H1 (cell line): ENCODE measurements around the gene CACNG8. TPM values are rescaled to one million over a fixed set of nuclear protein-coding genes. Genes with fewer than 3 reads are reported as not detected.

Source experiments
- CTCF ChIA-PET: fragments of 300-600 bp; sonication (Branson Sonifier 250); formaldehyde crosslinking; loops from one replicate; lab custom pipeline; 2021; ENCODE audit not compliant: partially characterized antibody; lab: Charles Lee
- POLR2A ChIA-PET: fragments of 300-600 bp; sonication (Branson Sonifier 250); formaldehyde crosslinking; loops from one replicate; lab custom pipeline; 2021; ENCODE audit warnings: inconsistent platforms; ENCODE audit not compliant: partially characterized antibody; lab: Charles Lee
- DNase-seq, 2 experiments: peaks; one replicate each; pipeline versions ENCODE4 v3.0.0 to v3.0.0-alpha.2; 2010 to 2022; ENCODE audit warnings: low spot score in 2 of 2, low read depth in 1 of 2, mixed read lengths in 1 of 2
- FAIRE-seq: peaks from 2 replicates; lab custom pipeline; 2011; peaks lifted over from hg19 to GRCh38; lab: Jason Lieb, UNC
- H2AFZ ChIP-seq: 2 replicates; pipeline ENCODE4 v1.8.1; 2012; ENCODE audit warnings: low read length, inconsistent platforms
- H2AK5ac ChIP-seq: 2 replicates; pipeline ENCODE4 v1.6.1; 2013; ENCODE audit warnings: low read depth, low read length
- H2BK120ac ChIP-seq: replicated peaks from 2 replicates; pipeline ENCODE3; 2013; ENCODE audit warnings: low read depth, low read length, inconsistent platforms
- H2BK12ac ChIP-seq: 2 replicates; pipeline ENCODE4 v1.6.1; 2013; ENCODE audit warnings: low read depth, low read length
- H2BK15ac ChIP-seq: 2 replicates; pipeline ENCODE4 v1.6.1; 2013; ENCODE audit warnings: low read length
- H2BK20ac ChIP-seq: 2 replicates; pipeline ENCODE4 v1.6.1; 2013; ENCODE audit warnings: low read length
- H2BK5ac ChIP-seq: 2 replicates; pipeline ENCODE4 v1.6.1; 2013; ENCODE audit warnings: low read depth, low read length
- H3K14ac ChIP-seq: 2 replicates; pipeline ENCODE4 v1.6.1; 2013; ENCODE audit warnings: inconsistent platforms; ENCODE audit not compliant: insufficient read length
- H3K18ac ChIP-seq: 2 replicates; pipeline ENCODE4 v1.6.1; 2013; ENCODE audit warnings: low read length; ENCODE audit errors: extremely low read depth
- H3K23ac ChIP-seq: 2 replicates; pipeline ENCODE4 v1.6.1; 2013; ENCODE audit warnings: inconsistent platforms; ENCODE audit not compliant: insufficient read length
- H3K23me2 ChIP-seq: 2 replicates; pipeline ENCODE4 v1.6.1; 2013; ENCODE audit warnings: low read depth, low read length
- H3K27ac ChIP-seq: 2 replicates; pipeline ENCODE4 v1.6.1; 2011; ENCODE audit warnings: low read depth, low read length, inconsistent platforms
- H3K27me3 ChIP-seq, 4 experiments: replicated peaks in 1 of 4; 1 replicate in 1 of 4; 2 replicates in 3 of 4; pipeline versions ENCODE4 v1.6.1 to v1.8.1; 2011 to 2013; ENCODE audit warnings: low read length in 3 of 4, mild to moderate bottlenecking in 3 of 4, inconsistent platforms in 2 of 4, mixed read lengths in 2 of 4, moderate library complexity in 1 of 4; ENCODE audit not compliant: control insufficient read depth in 3 of 4, insufficient read depth in 3 of 4; ENCODE audit errors: extremely low read depth in 1 of 4
- H3K36me3 ChIP-seq, 4 experiments: 2 replicates each; pipeline versions ENCODE4 v1.6.1 to v1.8.1; 2011 to 2013; ENCODE audit warnings: mild to moderate bottlenecking in 4 of 4, low read length in 3 of 4, moderate library complexity in 2 of 4, control low read depth in 1 of 4, inconsistent platforms in 1 of 4; ENCODE audit not compliant: insufficient read depth in 4 of 4, control insufficient read depth in 2 of 4
- H3K4ac ChIP-seq: replicated peaks from 2 replicates; pipeline ENCODE3; 2013; ENCODE audit warnings: low read length, low read depth, mixed read lengths, inconsistent platforms; ENCODE audit not compliant: insufficient read length
- H3K4me1 ChIP-seq, 4 experiments: replicated peaks in 1 of 4; 1 replicate in 1 of 4; 2 replicates in 3 of 4; pipeline versions ENCODE4 v1.6.1 to v1.8.1; 2011 to 2013; ENCODE audit warnings: low read length in 3 of 4, inconsistent platforms in 2 of 4, mixed read lengths in 1 of 4; ENCODE audit not compliant: insufficient read depth in 4 of 4, control insufficient read depth in 3 of 4
- H3K4me2 ChIP-seq, 2 experiments: 2 replicates each; pipeline versions ENCODE4 v1.6.1 to v1.8.1; 2011 to 2013; ENCODE audit warnings: low read depth in 2 of 2, low read length in 2 of 2, control low read depth in 1 of 2, inconsistent platforms in 1 of 2, mild to moderate bottlenecking in 1 of 2; ENCODE audit not compliant: insufficient read depth in 1 of 2
- H3K4me3 ChIP-seq, 4 experiments: fragments of 200-600, 300-600 bp in 1 of 4; sonication (generic), shearing (Covaris generic), sonication (Bioruptor Twin) in 1 of 4; 2 replicates each; pipeline versions ENCODE4 v1.5.1 to v1.8.1; 2011 to 2016; ENCODE audit warnings: low read length in 4 of 4, low read depth in 3 of 4, control low read depth in 2 of 4, inconsistent platforms in 2 of 4, mild to moderate bottlenecking in 2 of 4, mixed read lengths in 1 of 4, moderate library complexity in 1 of 4; ENCODE audit not compliant: insufficient read depth in 2 of 4; ENCODE audit errors: extremely low read depth in 1 of 4
- H3K56ac ChIP-seq: replicated peaks from 2 replicates; pipeline ENCODE3; 2013; ENCODE audit warnings: low read depth, mild to moderate bottlenecking, mixed read lengths, low read length, inconsistent platforms; ENCODE audit not compliant: insufficient read length
- H3K79me1 ChIP-seq: 2 replicates; pipeline ENCODE4 v1.6.1; 2013; ENCODE audit warnings: low read depth, low read length, control low read depth
- H3K79me2 ChIP-seq, 2 experiments: 2 replicates each; pipeline versions ENCODE4 v1.6.1 to v1.8.1; 2012 to 2013; ENCODE audit warnings: low read length in 2 of 2, mild to moderate bottlenecking in 2 of 2, inconsistent platforms in 1 of 2; ENCODE audit not compliant: insufficient read depth in 2 of 2, control insufficient read depth in 1 of 2
- H3K9ac ChIP-seq, 4 experiments: replicated peaks in 1 of 4; 1 replicate in 1 of 4; 2 replicates in 3 of 4; pipeline versions ENCODE4 v1.6.1 to v1.8.1; 2011 to 2013; ENCODE audit warnings: low read depth in 3 of 4, low read length in 3 of 4, control low read depth in 2 of 4, mild to moderate bottlenecking in 2 of 4, moderate library complexity in 2 of 4, inconsistent platforms in 1 of 4; ENCODE audit errors: extremely low read depth in 1 of 4
- H3K9me3 ChIP-seq, 2 experiments: 2 replicates each; pipeline versions ENCODE4 v1.6.1 to v1.8.1; 2012 to 2013; ENCODE audit warnings: mild to moderate bottlenecking in 2 of 2, moderate library complexity in 2 of 2, control low read depth in 1 of 2, inconsistent platforms in 1 of 2, low read depth in 1 of 2, low read length in 1 of 2, mixed read lengths in 1 of 2; ENCODE audit not compliant: insufficient read depth in 2 of 2
- H4K20me1 ChIP-seq, 2 experiments: replicated peaks in 1 of 2; 2 replicates each; pipeline versions ENCODE3 to v1.8.1; 2011 to 2013; ENCODE audit warnings: inconsistent platforms in 2 of 2, low read length in 2 of 2, mild to moderate bottlenecking in 1 of 2; ENCODE audit not compliant: insufficient read depth in 2 of 2, control insufficient read depth in 1 of 2
- H4K5ac ChIP-seq: 2 replicates; pipeline ENCODE4 v1.6.1; 2013; ENCODE audit warnings: low read length, low read depth, mixed read lengths, inconsistent platforms; ENCODE audit not compliant: insufficient read length
- H4K8ac ChIP-seq: 2 replicates; pipeline ENCODE4 v1.8.0; 2013; ENCODE audit warnings: mild to moderate bottlenecking, moderate library complexity, low read length, inconsistent platforms; ENCODE audit not compliant: insufficient read depth; ENCODE audit errors: extremely low read depth
- H4K91ac ChIP-seq: replicated peaks from 2 replicates; pipeline ENCODE3; 2013; ENCODE audit warnings: low read length, mixed read lengths, inconsistent platforms; ENCODE audit not compliant: insufficient read length
- CTBP2 ChIP-seq: IDR thresholded peaks from 2 replicates; pipeline ENCODE4 v1.7.0; 2011; ENCODE audit warnings: borderline replicate concordance, mild to moderate bottlenecking, moderate library complexity, mixed read lengths, low read length; ENCODE audit not compliant: insufficient read depth, insufficient read length
- EGR1 ChIP-seq: IDR thresholded peaks from 2 replicates; pipeline ENCODE4 v1.6.1; 2011; ENCODE audit warnings: low read depth, low read length, borderline replicate concordance
- GTF2F1 ChIP-seq: IDR thresholded peaks from 2 replicates; pipeline ENCODE4 v1.6.1; 2012; ENCODE audit warnings: low read depth, low read length, improper control_type of control experiment, borderline replicate concordance
- RBBP5 ChIP-seq: IDR thresholded peaks from 2 replicates; pipeline ENCODE4 v1.7.1; 2012; ENCODE audit warnings: low read depth, mild to moderate bottlenecking, inconsistent platforms, low read length, moderate library complexity, borderline replicate concordance
- WGBS, 2 experiments: shearing (Covaris generic) in 1 of 2; methylation state at CpG; one replicate each; pipeline versions ENCODE4 v1.1.6 to v1.1.7; 2013 to 2015; ENCODE audit warnings: low lambda C conversion rate in 2 of 2, mixed read lengths in 2 of 2, inconsistent platforms in 1 of 2, low coverage in 1 of 2, missing lambda C conversion rate in 1 of 2; ENCODE audit not compliant: insufficient replicate concordance in 2 of 2, insufficient coverage in 1 of 2, insufficient read length in 1 of 2; ENCODE audit errors: extremely low coverage in 1 of 2, missing lambda C conversion rate in 1 of 2; 5-methylcytosine and 5-hydroxymethylcytosine counted together
- polyA plus RNA-seq, 7 experiments: library from polyadenylated mRNA; depleted of rRNA in 3 of 7; stranded (reverse) in 5 of 7; unstranded in 2 of 7; fragments of >200 nt in 5 of 7; fragments of 200-250 nt in 2 of 7; gene quantifications; 1 replicate in 5 of 7; 2 replicates in 1 of 7; 4 replicates in 1 of 7; pipeline versions ENCODE4 v1.2.1 to v1.2.3, GENCODE V29; 2011 to 2013; ENCODE audit warnings: missing spikeins in 2 of 7, mixed read lengths in 2 of 7
- total RNA-seq: library from RNA; stranded (reverse); fragmentation: NEBNext Ultra II Directional; extraction: Animal tissue kit (Norgen Biotek cat#: 25700); gene quantifications from 2 replicates; pipeline ENCODE4 v1.2.1, GENCODE V29; 2021

Gene CACNG8
- total and polyA plus RNA-seq, 2 of the 8 experiments (the other 6 are each of a cell fraction or from before 2014, with no cell fraction given): 0.41 to 4.5 TPM

DNA sequence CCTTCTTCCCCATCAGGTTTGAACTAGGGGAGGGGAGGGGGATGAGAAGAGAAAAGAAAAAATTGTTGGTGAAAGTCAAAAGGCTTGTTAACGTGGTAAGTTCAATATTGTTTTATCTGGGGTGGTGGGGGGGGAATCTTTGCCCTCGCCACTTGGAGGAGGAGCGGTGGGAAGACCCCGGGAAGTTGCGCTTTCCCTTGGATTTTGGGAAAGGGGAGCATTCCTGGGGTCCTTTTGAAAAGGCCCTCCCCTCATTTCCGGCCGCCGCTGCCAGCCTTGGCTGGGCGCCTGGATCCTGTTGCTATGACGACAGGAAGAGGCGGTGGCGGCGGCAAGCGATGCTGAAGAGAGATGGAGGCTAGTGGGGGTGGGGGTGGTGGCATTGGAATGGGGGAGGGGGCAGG, 4.6 kb upstream of the CACNG8 start:
- Histone ChIP-seq H2BK15ac (peak overlapping the region; percentile 2; the same call in 1 of the 2 replicates), H3K79me1 (no peaks in the 10 kb centered on the region), H2BK20ac (peak overlapping the region; percentile 51; the same call in 1 of the 2 replicates), H3K23me2 (peaks cover 35% of the 10 kb centered on the region), H4K5ac (no peak overlapping the region), H2BK120ac (peak overlapping the region; percentile 52), H2AFZ (no peak overlapping the region), H3K9me3 (no peaks in the 10 kb centered on the region), H3K23ac (no peak overlapping the region), H3K27me3 (peaks cover 0 to 3% (median 1%) of the 10 kb centered on the region in 4 experiments; a peak in 2 of 7 replicates), H3K27ac (peak overlapping the region; percentile 83), H4K20me1 (no peaks in the 10 kb centered on the region), H3K4me3 (peak overlapping the region; percentile 17 to 61 (median 34); a peak in 7 of 8 replicates), H4K8ac (0 out of 2 replicates have a peak overlapping the region, but pooled peaks have one; percentile 43), H2BK5ac (peak overlapping the region; percentile 75; the same call in 1 of the 2 replicates), H3K56ac (peak overlapping the region; percentile 5), H3K79me2 (peaks cover 0 to 7% of the 10 kb centered on the region in 2 experiments; a peak in 1 of 4 replicates), H4K91ac (peak overlapping the region; percentile 96), H3K4me2 (peak overlapping the region; percentile 84 to 90), H2BK12ac (peak overlapping the region; percentile 84; the same call in 1 of the 2 replicates), H3K4me1 (peaks cover 7 to 20% (median 16%) of the 10 kb centered on the region in 4 experiments), H3K18ac (peak overlapping the region; percentile 88), H2AK5ac (no peak overlapping the region), H3K4ac (peak overlapping the region; percentile 10), H3K36me3 (no peaks in the 10 kb centered on the region; a peak in 1 of 8 replicates), H3K14ac (no peak overlapping the region), H3K9ac (peak overlapping the region in 2 of 4 experiments; percentile 60 to 65; a peak in 3 of 7 replicates)
- CTCF ChIA-PET: interaction anchor here (1.2 to 2.4 kb wide), 4 partner anchors 13 to 23 kb away, joined by 3 to 7 read pairs (median 6); no protein-coding TSS in a partner anchor
- peak; percentile 84 for TF ChIP-seq CTBP2
- no peak for TF ChIP-seq GTF2F1
- TF ChIP-seq RBBP5: no peak
- TF ChIP-seq EGR1: no peak
- POLR2A ChIA-PET: interaction anchor here (0.6 to 5.6 kb wide), 16 partner anchors 10 to 125 kb away, joined by 3 to 41 read pairs (median 4); no protein-coding TSS in a partner anchor
- 1% methylated on average over 14 of the region's 14 CpGs; no CpG with 5 or more reads in 1 of the 2 experiments for WGBS, 2 experiments
- DNase-seq (peak in 1 of 2 experiments; percentile 83), FAIRE-seq (no peak)
